Transverse colon (tissue), 4 donors: ENCODE measurements around the gene TECPR2. TPM values are rescaled to one million over a fixed set of nuclear protein-coding genes. Genes with fewer than 3 reads are reported as not detected.

Experiments
- DNase-seq: peaks from one replicate; pipeline ENCODE4 v3.0.0-alpha.2; 2019
- H3K27ac ChIP-seq, 4 donors: fragments of 200-600 bp; sonication (generic); 2 replicates each; pipeline ENCODE4 v1.5.1; 2016 to 2018; ENCODE audit warnings: inconsistent platforms in 4 of 4
- H3K27me3 ChIP-seq: fragments of 200-600 bp; sonication (generic); 2 replicates; pipeline ENCODE4 v1.5.1; 2017; ENCODE audit warnings: inconsistent platforms
- H3K36me3 ChIP-seq, 4 donors: fragments of 200-600 bp; sonication (generic); 2 replicates each; pipeline ENCODE4 v1.5.1; 2017 to 2019; ENCODE audit warnings: inconsistent platforms in 4 of 4
- H3K4me1 ChIP-seq, 4 donors: fragments of 200-600 bp; sonication (generic); 2 replicates each; pipeline ENCODE4 v1.5.1; 2017 to 2020; ENCODE audit warnings: inconsistent platforms in 4 of 4
- H3K4me3 ChIP-seq, 4 donors: fragments of 200-600 bp; sonication (generic); 1 replicate in 1 of 4; 2 replicates in 3 of 4; pipeline versions ENCODE4 v1.5.1 to v1.6.1; 2017 to 2019; ENCODE audit warnings: inconsistent platforms in 4 of 4
- H3K9me3 ChIP-seq, 2 donors: fragments of 200-600 bp; sonication (generic); 2 replicates each; pipeline ENCODE4 v1.5.1; 2017 to 2019; ENCODE audit warnings: inconsistent platforms in 2 of 2
- EP300 ChIP-seq: sonication (generic); formaldehyde crosslinking; IDR thresholded peaks from one replicate; pipeline ENCODE4 v1.6.1; 2017; ENCODE audit warnings: antibody characterized with exemption, low read depth
- POLR2A ChIP-seq: fragments of 450-650 bp; IDR thresholded peaks from one replicate; pipeline ENCODE4 v1.6.1; 2016; ENCODE audit warnings: antibody characterized with exemption, mild to moderate bottlenecking, moderate library complexity
- POLR2AphosphoS5 ChIP-seq, 3 donors: sonication (generic); formaldehyde crosslinking; IDR thresholded peaks; one replicate each; pipeline ENCODE4 v1.6.1; 2016; ENCODE audit warnings: antibody characterized with exemption in 3 of 3
- WGBS, 2 donors: methylation state at CpG; one replicate each; pipeline ENCODE4 v1.1.5; 2018; ENCODE audit warnings: low coverage in 1 of 2; 5-methylcytosine and 5-hydroxymethylcytosine counted together
- in situ Hi-C, 4 donors: fragments of 200-750 bp; cut with MboI; loops; one replicate each; pipeline versions ENCODE4 v1.15.0 to v1.15.1; 2017; ENCODE audit warnings: low sequenced_read_pairs in 3 of 4, low pct_ligation_motif_present in 1 of 4, low pct_unique_long_range_greater_than_20kb in 1 of 4
- intact Hi-C: fragments of 100-400 bp; cut with DNase I; formaldehyde crosslinking; loops from one replicate; pipeline ENCODE4 v1.15.1; 2023; ENCODE audit warnings: low total_unique reads
- total RNA-seq, 4 donors: library from RNA; depleted of rRNA; stranded (reverse); fragments of >200 nt; gene quantifications; one replicate each; pipeline ENCODE4 v1.1.0, GENCODE V29; 2016
- TF ChIP-seq, protein P1 (sequence below), 5 experiments: fragments of 200-600 bp in 3 of 5; fragments of 450-650 bp in 2 of 5; sonication (generic) in 3 of 5; IDR thresholded peaks; 1 replicate in 2 of 5; 2 replicates in 3 of 5; pipeline ENCODE4 v1.5.1; 2016 to 2017; ENCODE audit warnings: antibody characterized with exemption in 5 of 5, inconsistent platforms in 3 of 5, mild to moderate bottlenecking in 2 of 5, moderate library complexity in 1 of 5

Gene TECPR2
- total RNA-seq, 4 donors from 2014 or later = 12.6 to 47.4 (median 17.9) TPM

DNA sequence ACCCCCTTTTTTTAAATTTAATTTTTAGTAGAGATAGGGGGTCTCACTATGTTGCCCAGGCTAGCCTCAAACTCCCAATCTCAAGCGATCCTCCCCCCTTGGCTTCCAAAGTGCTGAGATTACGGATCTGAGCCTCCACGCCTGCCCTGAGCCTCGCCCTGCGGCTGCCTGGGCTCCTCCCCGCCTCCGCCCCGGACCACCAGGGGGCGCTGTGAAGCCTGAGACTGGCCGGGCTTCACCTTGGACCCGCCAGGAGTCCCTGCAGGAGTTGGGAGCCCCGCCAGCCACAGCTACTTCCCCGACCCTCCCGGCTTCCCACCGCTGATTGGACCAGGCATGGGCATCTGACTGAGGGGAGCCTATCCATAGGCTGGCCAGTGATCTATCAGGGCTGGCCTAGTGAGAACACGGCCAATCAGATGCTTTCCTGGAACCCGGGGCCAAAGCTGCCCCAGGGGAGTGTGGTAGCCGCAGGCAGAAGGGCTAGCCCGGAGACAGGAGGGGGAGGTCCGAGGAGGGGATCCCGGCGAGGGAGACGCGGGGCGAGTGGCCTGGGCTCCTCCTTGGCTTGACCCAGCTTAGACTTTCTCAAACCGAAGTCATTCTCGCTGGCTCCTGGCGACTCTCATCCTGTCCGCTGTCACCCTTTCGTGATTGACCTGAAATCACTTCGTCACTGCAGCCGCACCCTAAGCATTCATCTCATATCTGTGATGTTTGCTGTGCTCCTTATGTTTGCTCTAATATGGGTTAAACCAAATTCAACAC, 161.9 kb downstream of the TECPR2 start:
- intact Hi-C loops = loop anchor here (2.0 kb wide), 1 partner anchor 68 kb away; the partner anchor contains the start of gene RCOR1

DNA sequence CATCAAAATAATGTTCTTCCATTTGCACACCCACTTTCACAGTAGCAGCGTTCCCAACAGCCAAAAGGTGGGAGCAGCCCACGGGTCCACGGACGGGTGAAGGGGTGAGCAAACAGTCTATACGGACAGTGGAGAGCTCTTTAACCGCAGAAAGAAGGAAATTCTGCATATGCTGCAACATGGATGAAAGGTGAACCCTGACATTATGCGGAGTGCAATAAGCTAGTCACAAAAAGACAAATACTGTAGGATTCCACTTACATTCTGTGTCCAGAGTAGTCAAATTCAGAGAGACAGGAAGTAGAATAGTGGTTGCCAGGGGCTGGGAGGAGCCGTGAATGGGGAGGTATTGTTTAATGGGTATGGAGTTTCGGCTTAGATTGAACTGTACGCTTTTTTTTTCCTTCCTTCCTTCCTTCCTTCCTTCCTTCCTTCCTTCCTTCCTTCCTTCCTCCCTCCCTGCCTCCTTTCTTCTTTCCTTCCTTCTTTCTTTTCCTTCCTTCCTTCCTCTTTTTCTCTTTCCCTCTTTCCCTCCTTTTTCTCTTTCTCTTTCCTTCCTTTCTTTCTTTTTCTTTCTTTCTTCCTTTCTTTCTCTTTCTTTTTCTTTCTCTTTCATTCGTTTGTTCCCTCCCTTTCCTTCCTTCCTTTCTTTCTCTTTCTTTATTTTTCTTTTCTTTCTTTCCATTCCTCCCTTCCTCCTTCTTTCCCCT, 162.6 kb downstream of the TECPR2 start:
- WGBS, 2 donors = 1 to 2% methylated on average over 11 of the region's 11 CpGs
- H3K36me3 ChIP-seq = no peaks in the 10 kb centered on the region
- peak; percentile 63 for DNase-seq
- H3K4me1 ChIP-seq = peaks cover 17 to 34% (median 30%) of the 10 kb centered on the region in 4 donors
- H3K27me3 ChIP-seq = no peaks in the 10 kb centered on the region
- no peaks in the 10 kb centered on the region for H3K9me3 ChIP-seq
- H3K4me3 ChIP-seq = peak overlapping the region; percentile 35 to 63 (median 42)
- in situ Hi-C loops = loop anchor here in 1 of 4 donors (10.0 kb wide), 1 partner anchor 69 kb away; the partner anchor contains the start of gene RCOR1
- intact Hi-C loops = loop anchor here (2.0 kb wide), 1 partner anchor 67 kb away; the partner anchor contains the start of gene RCOR1
- no peak for TF ChIP-seq POLR2AphosphoS5 (IDR thresholded peaks at IDR 0.05)
- TF ChIP-seq, protein P1, sequence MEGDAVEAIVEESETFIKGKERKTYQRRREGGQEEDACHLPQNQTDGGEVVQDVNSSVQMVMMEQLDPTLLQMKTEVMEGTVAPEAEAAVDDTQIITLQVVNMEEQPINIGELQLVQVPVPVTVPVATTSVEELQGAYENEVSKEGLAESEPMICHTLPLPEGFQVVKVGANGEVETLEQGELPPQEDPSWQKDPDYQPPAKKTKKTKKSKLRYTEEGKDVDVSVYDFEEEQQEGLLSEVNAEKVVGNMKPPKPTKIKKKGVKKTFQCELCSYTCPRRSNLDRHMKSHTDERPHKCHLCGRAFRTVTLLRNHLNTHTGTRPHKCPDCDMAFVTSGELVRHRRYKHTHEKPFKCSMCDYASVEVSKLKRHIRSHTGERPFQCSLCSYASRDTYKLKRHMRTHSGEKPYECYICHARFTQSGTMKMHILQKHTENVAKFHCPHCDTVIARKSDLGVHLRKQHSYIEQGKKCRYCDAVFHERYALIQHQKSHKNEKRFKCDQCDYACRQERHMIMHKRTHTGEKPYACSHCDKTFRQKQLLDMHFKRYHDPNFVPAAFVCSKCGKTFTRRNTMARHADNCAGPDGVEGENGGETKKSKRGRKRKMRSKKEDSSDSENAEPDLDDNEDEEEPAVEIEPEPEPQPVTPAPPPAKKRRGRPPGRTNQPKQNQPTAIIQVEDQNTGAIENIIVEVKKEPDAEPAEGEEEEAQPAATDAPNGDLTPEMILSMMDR (IDR thresholded peaks at IDR 0.05) = no peak
- TF ChIP-seq EP300 = no peak
- TF ChIP-seq POLR2A = no peak
- H3K27ac ChIP-seq = peak overlapping the region; percentile 87 to 94 (median 89)

More for the DNA sequence above, 161.9 kb downstream of the TECPR2 start:
- Histone ChIP-seq H3K36me3 (no peaks in the 10 kb centered on the region), H3K4me3 (peak overlapping the region; percentile 35 to 63 (median 42)), H3K4me1 (peaks cover 17 to 33% (median 29%) of the 10 kb centered on the region in 4 donors), H3K27ac (peak overlapping the region; percentile 87 to 94 (median 89)), H3K9me3 (no peaks in the 10 kb centered on the region), H3K27me3 (no peaks in the 10 kb centered on the region)
- DNase-seq = peak; percentile 100
- in situ Hi-C loops = loop anchor here in 2 of 4 donors (10.0 to 25.0 kb wide), 2 partner anchors 70 to 162 kb away; partner anchors contain the start of genes CINP (in 1 of the 2), RCOR1 (in 1 of the 2) and TECPR2 (in 1 of the 2)
- WGBS, 2 donors = 0 to 1% methylated on average over 5 to 13 of the region's 32 CpGs
- TF ChIP-seq, protein P1 (IDR thresholded peaks at IDR 0.05) = peak; percentile 98 to 100 (median 100)
- peak; percentile 81 to 87 (median 83) for TF ChIP-seq POLR2AphosphoS5 (IDR thresholded peaks at IDR 0.05)
- no peak for TF ChIP-seq EP300
- TF ChIP-seq POLR2A = peak; percentile 90

DNA sequence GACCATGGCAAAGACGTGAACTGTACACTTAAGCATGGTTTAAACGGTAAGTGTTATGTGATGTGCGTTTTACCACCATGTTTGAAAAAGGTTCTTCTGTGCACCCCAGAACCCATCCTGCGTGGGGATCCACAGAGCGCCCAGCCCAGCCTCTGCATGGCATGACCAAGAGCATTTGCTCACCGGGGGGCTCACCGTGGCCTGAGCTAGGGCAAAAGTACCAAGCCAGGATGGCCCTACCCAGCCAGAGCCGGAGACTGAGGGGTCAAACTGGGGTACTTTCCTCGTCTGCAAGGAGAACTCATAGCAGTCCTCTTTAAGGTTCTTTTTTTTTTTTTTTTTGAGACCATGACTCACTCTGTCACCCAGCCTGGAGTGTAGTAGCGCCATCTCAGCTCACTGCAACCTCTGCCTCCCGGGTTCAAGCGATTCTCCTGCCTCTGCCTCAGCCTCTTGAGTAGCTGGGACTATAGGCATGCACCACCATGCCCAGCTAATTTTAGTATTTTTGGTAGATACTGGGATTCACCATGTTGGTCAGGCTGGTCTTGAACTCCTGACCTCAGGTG, 163.3 kb downstream of the TECPR2 start:
- peaks cover 17 to 40% (median 35%) of the 10 kb centered on the region in 4 donors for H3K4me1 ChIP-seq
- intact Hi-C loops (loop anchor here (2.0 kb wide), 1 partner anchor 67 kb away; the partner anchor contains the start of gene RCOR1), in situ Hi-C loops (loop anchor here in 1 of 4 donors (10.0 kb wide), 1 partner anchor 69 kb away; the partner anchor contains the start of gene RCOR1)
- H3K36me3 ChIP-seq = no peaks in the 10 kb centered on the region
- H3K4me3 ChIP-seq = peak overlapping the region in 1 of 4 donors; percentile 63
- H3K27ac ChIP-seq = peak overlapping the region; percentile 87 to 94 (median 89)
- 71 to 76% methylated on average over 5 to 12 of the region's 12 CpGs for WGBS, 2 donors
- H3K27me3 ChIP-seq = no peaks in the 10 kb centered on the region
- DNase-seq = no peak
- no peak for TF ChIP-seq EP300
- TF ChIP-seq, protein P1 (IDR thresholded peaks at IDR 0.05) = no peak
- TF ChIP-seq POLR2AphosphoS5 (IDR thresholded peaks at IDR 0.05) = no peak
- TF ChIP-seq POLR2A = no peak
- no peaks in the 10 kb centered on the region for H3K9me3 ChIP-seq
